Heart left ventricle (tissue), 16 donors: ENCODE measurements around the gene TMEM109. TPM values are rescaled to one million over a fixed set of nuclear protein-coding genes. Genes with fewer than 3 reads are reported as not detected.

Source experiments
- ATAC-seq, 4 donors: fragments of 200-7000 bp; cut with Tn5 transposase; one replicate each; pipeline ENCODE4 v1.9.1; 2020 to 2022; ENCODE audit warnings: moderate library complexity in 4 of 4, mild to moderate bottlenecking in 3 of 4, moderate number of reproducible peaks in 1 of 4
- DNase-seq, 5 donors: peaks; one replicate each; pipeline ENCODE4 v3.0.0-alpha.2; 2020
- H3K27ac ChIP-seq, 12 donors: fragments of 200-600 bp; sonication (generic) in 4 of 12; one replicate each; pipeline versions ENCODE4 v1.5.0 to v1.8.0; 2016 to 2022; ENCODE audit warnings: mild to moderate bottlenecking in 2 of 12
- H3K27me3 ChIP-seq, 9 donors: fragments of 200-600 bp; sonication (generic) in 2 of 9; one replicate each; pipeline versions ENCODE4 v1.5.1 to v1.8.0; 2016 to 2022; ENCODE audit warnings: mild to moderate bottlenecking in 3 of 9
- H3K36me3 ChIP-seq, 9 donors: fragments of 200-600 bp; sonication (generic) in 2 of 9; one replicate each; pipeline versions ENCODE4 v1.5.0 to v1.8.0; 2018 to 2022; ENCODE audit warnings: mild to moderate bottlenecking in 2 of 9
- H3K4me1 ChIP-seq, 12 donors: fragments of 200-600 bp; sonication (generic) in 4 of 12; one replicate each; pipeline versions ENCODE4 v1.5.0 to v1.8.0; 2016 to 2022; ENCODE audit warnings: mild to moderate bottlenecking in 3 of 12
- H3K4me3 ChIP-seq, 12 donors: fragments of 200-600 bp; sonication (generic) in 4 of 12; one replicate each; pipeline versions ENCODE4 v1.5.0 to v1.8.0; 2017 to 2022; ENCODE audit warnings: mild to moderate bottlenecking in 9 of 12, moderate library complexity in 4 of 12
- H3K9me3 ChIP-seq, 12 donors: fragments of 200-600 bp; sonication (generic) in 4 of 12; one replicate each; pipeline versions ENCODE4 v1.5.0 to v1.8.0; 2016 to 2022; ENCODE audit warnings: mild to moderate bottlenecking in 1 of 12
- CTCF ChIP-seq, 12 donors: fragments of 200-600 bp; sonication (generic) in 4 of 12; IDR thresholded peaks; one replicate each; pipeline versions ENCODE4 v1.5.0 to v1.8.0; 2018 to 2022; ENCODE audit warnings: antibody characterized with exemption in 12 of 12, mild to moderate bottlenecking in 5 of 12
- POLR2A ChIP-seq, 2 donors: fragments of 450-650 bp; IDR thresholded peaks; one replicate each; pipeline ENCODE4 v1.6.1; 2017; ENCODE audit warnings: antibody characterized with exemption in 2 of 2, mild to moderate bottlenecking in 2 of 2, moderate library complexity in 2 of 2
- WGBS, 4 donors: extraction: QIAGEN DNeasy Blood & Tissue Kit in 2 of 4; methylation state at CpG; one replicate each; pipeline versions ENCODE4 v1.1.5 to v1.1.7; 2013 to 2018; 5-methylcytosine and 5-hydroxymethylcytosine counted together
- intact Hi-C, 10 donors: fragments of 100-400 bp; cut with DNase I; formaldehyde crosslinking; loops; one replicate each; pipeline versions ENCODE4 v1.11.1 to v1.14.2; 2022
- polyA plus RNA-seq, 2 donors: library from polyadenylated mRNA; stranded (reverse); fragments of 200-250 nt; gene quantifications; one replicate each; pipeline ENCODE4 v1.2.3, GENCODE V29; 2013
- total RNA-seq, 9 donors: library from RNA; depleted of rRNA in 2 of 9; stranded (reverse); fragments of >200 nt in 2 of 9; fragmentation: NEBNext Ultra II Directional in 3 of 9; extraction: Animal tissue kit (Norgen Biotek cat#: 25700) in 3 of 9; gene quantifications; one replicate each; pipeline versions ENCODE4 v1.1.0 to v1.2.4, GENCODE V29; 2016 to 2023
- donor health status: ischemic (EF 13 %, LVEDD 7.1; RV severe dilation, severe dysfunction).
- donor health status: healthy with polysubstance abuse.
- donor health status: DM: no; HTN: yes; CAD: no.
- donor health status: DM: no; HTN: no; CAD: no.
- donor health status: ischemic (EF 25% LVEDD 6.9; RV normal size, moderate dysfunction).
- donor health status: ischemic (EF 25% LVEDD 5.7; RV mildly dilated, moderate dysfunction).
- donor health status: healthy.
- donor health status: DM: yes; HTN: yes; CAD: no.
- donor health status: ischemic (EF 35%, LVEDD 5.7; RV mildly dilated, moderate dysfunction).
- donor health status: nonischemic (EF 11% LVEDD 7.7; RV severe dilation, severe dysfunction).
- donor health status: DM: yes; HTN: yes; CAD: no.
- donor health status: PGD.
- donor health status: ischemic (EF 29% LVEDD 5.4; RV normal size, mild dysfunction).
- donor health status: nonischemic (EF 23%, LVEDD 6.1; RV moderate dilation, normal function).

Gene TMEM109
- total and polyA plus RNA-seq, 11 donors, result 71.8 to 131 (median 96.3) TPM

DNA sequence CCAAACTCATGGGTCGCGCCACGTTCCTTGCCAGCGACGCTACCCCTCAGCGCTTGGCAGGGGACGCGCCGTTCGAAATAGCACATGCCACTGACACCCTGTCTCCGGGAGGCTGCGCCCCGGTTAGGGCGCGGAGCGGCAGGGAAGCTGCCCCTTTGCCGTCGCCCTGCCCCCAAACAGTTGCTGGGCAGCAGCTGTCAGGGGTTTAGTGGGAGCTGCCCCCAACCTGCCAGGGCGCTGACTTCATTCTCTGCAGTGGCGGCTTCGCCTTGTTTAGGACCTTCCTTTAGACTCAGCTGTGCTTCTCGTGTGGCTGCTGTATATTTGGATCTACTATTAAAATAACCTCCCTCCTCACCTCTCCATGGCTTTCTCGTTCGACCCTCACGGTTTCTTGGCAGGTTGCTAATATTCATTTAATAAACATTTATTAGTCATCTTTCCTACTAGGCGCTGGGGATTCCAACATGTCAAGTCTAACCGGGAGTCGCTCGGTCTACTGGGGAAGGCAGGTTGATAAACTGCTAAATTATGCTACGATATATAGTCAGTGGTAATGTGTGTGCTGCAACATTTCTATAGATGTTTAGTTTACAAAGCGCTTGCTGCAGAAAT is 782 bp downstream of the TMEM109 start:
- H3K27ac ChIP-seq, result peak overlapping the region; percentile 75 to 98 (median 94)
- peak in 3 of 4 donors; percentile 35 to 55 (median 41) for ATAC-seq
- DNase-seq, result no peak
- no peaks in the 10 kb centered on the region for H3K27me3 ChIP-seq
- intact Hi-C loops, result loop anchor here in 4 of 10 donors (2.0 to 5.0 kb wide), 4 partner anchors 36 to 53 kb away; partner anchors contain the start of gene SLC15A3 (in 3 of the 4)
- WGBS, 4 donors, result 1 to 6% (median 2%) methylated on average over 21 to 31 of the region's 31 CpGs
- TF ChIP-seq POLR2A (IDR thresholded peaks at IDR 0.05) (no peak), CTCF (IDR thresholded peaks at IDR 0.05) (no peak)
- peaks cover 0 to 4% (median 1%) of the 10 kb centered on the region in 9 donors for H3K36me3 ChIP-seq
- peaks cover 0 to 87% (median 64%) of the 10 kb centered on the region in 12 donors for H3K4me1 ChIP-seq
- peak overlapping the region; percentile 64 to 95 (median 81) for H3K4me3 ChIP-seq
- no peaks in the 10 kb centered on the region for H3K9me3 ChIP-seq

DNA sequence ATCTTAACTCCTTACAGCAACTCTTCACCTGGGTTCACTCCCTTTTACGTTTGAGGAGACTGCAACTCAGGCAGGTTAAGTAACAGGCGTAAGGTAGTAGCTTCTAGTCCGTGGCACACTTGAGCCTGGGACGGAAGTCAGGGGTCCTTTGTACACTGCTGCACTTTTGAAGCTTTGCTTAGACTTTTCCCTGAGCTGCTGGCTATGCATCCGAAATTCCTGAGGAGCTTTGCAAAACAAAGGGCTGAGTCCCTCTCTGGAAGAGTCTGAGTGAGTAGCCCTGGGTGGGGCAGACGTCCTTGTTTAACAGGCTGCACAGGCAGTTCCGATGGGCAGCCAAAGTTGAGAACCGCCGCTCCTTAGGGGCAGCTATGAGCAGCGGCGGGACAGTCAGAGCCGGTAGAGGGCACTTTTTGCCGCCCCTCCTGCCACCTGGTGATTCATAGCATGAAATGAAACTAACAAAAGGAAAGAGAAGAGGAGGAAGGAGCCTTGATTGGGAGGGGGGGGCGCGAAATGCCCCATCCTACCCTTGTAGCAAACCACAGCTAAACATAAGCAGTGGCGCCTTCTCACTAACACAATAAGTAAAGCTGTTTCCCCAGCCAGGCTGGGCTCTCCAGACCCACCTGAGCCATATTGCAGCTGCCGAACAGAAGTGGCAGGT is 1.4 kb downstream of the TMEM109 start:
- Histone ChIP-seq H3K27me3 (no peaks in the 10 kb centered on the region), H3K9me3 (no peaks in the 10 kb centered on the region), H3K4me1 (peaks cover 0 to 85% (median 68%) of the 10 kb centered on the region in 12 donors), H3K27ac (peak overlapping the region in 11 of 12 donors; percentile 28 to 98 (median 94)), H3K4me3 (peak overlapping the region; percentile 64 to 95 (median 81)), H3K36me3 (peaks cover 0 to 10% (median 7%) of the 10 kb centered on the region in 9 donors)
- ATAC-seq, result peak; percentile 48 to 62 (median 58)
- 7 to 9% (median 7%) methylated on average over 16 to 17 of the region's 17 CpGs for WGBS, 4 donors
- peak in 4 of 5 donors; percentile 58 to 75 (median 66) for DNase-seq
- TF ChIP-seq CTCF (IDR thresholded peaks at IDR 0.05), result peak in 10 of 12 donors; percentile 5 to 55 (median 38)
- TF ChIP-seq POLR2A (IDR thresholded peaks at IDR 0.05), result no peak
- intact Hi-C loops, result loop anchor here in 4 of 10 donors (2.0 to 5.0 kb wide), 4 partner anchors 35 to 52 kb away; partner anchors contain the start of gene SLC15A3 (in 2 of the 4)

GRCh38 chr11:60916669-60917206 is 2.8 kb downstream of the TMEM109 start:
- peaks cover 0 to 72% (median 60%) of the 10 kb centered on the region in 12 donors for H3K4me1 ChIP-seq
- TF ChIP-seq CTCF (IDR thresholded peaks at IDR 0.05) (no peak), POLR2A (IDR thresholded peaks at IDR 0.05) (no peak)
- intact Hi-C loops, result loop anchor here in 2 of 10 donors (5.0 kb wide), 2 partner anchors 36 to 51 kb away; partner anchors contain the start of gene SLC15A3 (in 1 of the 2)
- no peak overlapping the region for H3K27ac ChIP-seq
- H3K36me3 ChIP-seq, result peaks cover 2 to 24% (median 21%) of the 10 kb centered on the region in 9 donors
- H3K4me3 ChIP-seq, result no peak overlapping the region
- no peaks in the 10 kb centered on the region for H3K9me3 ChIP-seq
- WGBS, 4 donors, result 48 to 71% (median 63%) methylated on average over 3 of the region's 3 CpGs
- ATAC-seq (no peak), DNase-seq (no peak)
- no peaks in the 10 kb centered on the region for H3K27me3 ChIP-seq

DNA sequence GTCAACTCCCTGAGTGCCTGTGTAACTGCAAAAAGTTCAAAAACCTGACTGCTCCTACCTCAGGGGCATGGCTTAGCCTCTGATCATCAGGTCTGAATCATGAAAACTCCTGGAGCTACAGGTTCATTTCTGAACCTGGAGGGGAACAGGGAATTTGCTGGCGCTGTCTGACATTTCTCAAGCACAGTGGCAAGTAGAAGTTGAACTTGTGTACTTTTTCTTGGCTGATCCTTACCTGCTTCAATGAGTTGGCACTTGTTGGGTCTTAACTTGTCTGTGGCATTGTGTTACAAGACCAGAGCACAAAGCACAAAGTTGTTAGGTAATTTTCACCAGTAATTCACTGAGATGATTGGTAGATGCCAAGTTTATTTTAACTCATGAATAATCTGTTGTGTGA is 3.3 kb downstream of the TMEM109 start:
- peaks cover 0 to 67% (median 59%) of the 10 kb centered on the region in 12 donors for H3K4me1 ChIP-seq
- H3K9me3 ChIP-seq, result no peaks in the 10 kb centered on the region
- H3K27me3 ChIP-seq, result no peaks in the 10 kb centered on the region
- H3K4me3 ChIP-seq, result no peak overlapping the region
- ATAC-seq (no peak), DNase-seq (no peak)
- TF ChIP-seq CTCF (IDR thresholded peaks at IDR 0.05) (no peak), POLR2A (IDR thresholded peaks at IDR 0.05) (no peak)
- H3K27ac ChIP-seq, result no peak overlapping the region
- intact Hi-C loops, result loop anchor here in 2 of 10 donors (5.0 kb wide), 2 partner anchors 35 to 50 kb away; partner anchors contain the start of gene SLC15A3 (in 1 of the 2)
- WGBS, 4 donors, result 94 to 100% (median 100%) methylated on average over 1 of the region's 1 CpG
- peaks cover 2 to 29% (median 26%) of the 10 kb centered on the region in 9 donors for H3K36me3 ChIP-seq
